Fibroblast of skin of left biceps (primary cell): ENCODE results near the gene FPR1.
"Not testable (repeated sequence)": the region's sequence is repeated elsewhere in the genome, so short reads cannot be mapped to it uniquely, and the experiment has no call there.

Experiments used
- DNase-seq, 2 experiments: peaks; one replicate each; pipeline ENCODE4 v3.0.0-alpha.2; 2013; ENCODE audit warnings: low read depth in 2 of 2

The FPR1 gene

DNA sequence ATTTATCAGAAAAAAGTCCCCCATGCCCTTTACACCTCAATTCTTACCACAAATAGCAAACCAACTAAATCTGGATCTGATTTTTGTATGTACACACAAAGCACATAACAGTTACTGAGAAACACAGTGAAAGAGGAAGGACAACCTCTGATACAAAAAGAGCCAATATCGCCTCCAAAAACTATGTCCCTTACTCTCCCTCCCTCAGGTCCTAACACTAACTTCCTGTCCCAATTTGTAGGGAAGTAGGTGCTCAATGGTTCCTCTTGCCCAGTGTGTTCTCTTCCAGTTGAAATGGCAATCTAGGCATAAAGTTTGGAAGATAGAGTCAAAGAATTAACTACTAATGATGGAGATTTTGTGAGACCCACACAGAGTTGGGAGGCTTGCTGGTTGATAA lies 27.5 kb upstream of the FPR1 start:
- no peak for DNase-seq

DNA sequence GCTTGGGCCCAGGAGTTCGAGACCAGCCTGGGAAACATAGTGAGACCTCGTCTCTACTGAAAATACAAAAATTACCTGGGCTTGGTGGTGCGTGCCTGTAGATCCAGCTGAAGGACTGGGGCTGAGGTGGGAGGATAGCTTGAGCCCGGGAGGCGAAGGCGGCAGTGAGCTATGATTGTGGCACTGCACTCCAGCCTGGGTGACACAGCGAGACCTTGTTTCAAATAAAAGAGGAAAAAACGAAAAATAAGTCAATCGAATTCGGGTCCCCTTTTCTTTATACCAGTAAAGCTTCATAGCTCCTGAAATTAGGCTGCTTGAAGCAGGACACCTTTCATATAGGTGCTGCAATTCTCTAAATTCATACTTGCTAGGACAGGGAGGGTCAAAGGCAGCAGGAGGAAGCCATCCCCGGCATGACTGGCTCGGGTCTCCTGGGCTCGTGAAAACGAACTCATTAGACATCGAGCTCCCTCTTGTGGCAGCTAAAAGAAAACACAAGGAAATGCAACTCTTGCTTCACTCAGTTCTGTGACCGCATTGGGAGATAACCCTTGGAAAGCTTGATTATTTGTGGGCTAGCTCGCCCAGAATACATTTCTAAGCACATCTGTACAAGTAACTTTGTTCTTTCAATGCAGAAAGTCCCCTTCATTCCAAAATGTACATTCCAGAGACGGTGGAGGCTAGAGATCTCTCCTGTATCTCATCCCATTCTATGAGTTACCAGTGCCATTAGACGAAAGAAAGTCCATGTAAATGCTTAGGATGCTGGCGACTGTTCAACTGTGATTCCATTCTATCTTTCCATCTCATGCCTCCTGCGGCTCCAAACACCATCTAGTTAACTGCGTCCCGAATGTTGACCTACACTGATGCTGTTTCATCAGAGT lies 26.1 kb upstream of the FPR1 start:
- DNase-seq = peak; percentile 44 to 45

DNA sequence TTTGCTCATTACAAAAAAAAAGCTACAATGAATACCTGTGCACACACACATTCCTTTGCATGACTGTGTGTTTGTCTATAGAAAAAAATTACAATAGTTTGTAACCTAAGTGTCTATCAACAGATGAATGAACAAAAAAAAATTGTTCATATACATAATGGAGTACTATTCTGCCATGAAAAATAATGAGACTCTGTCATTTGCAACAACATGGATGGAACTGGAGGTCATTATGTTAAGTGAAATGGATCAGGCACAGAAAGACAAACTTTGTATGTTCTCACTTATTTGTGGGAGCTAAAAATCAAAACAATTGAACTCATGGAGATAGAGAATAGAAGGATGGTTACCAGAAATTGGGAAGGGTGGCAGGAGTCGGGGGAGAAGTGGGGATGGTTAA lies 24.9 kb upstream of the FPR1 start:
- DNase-seq = not testable (repeated sequence)

DNA sequence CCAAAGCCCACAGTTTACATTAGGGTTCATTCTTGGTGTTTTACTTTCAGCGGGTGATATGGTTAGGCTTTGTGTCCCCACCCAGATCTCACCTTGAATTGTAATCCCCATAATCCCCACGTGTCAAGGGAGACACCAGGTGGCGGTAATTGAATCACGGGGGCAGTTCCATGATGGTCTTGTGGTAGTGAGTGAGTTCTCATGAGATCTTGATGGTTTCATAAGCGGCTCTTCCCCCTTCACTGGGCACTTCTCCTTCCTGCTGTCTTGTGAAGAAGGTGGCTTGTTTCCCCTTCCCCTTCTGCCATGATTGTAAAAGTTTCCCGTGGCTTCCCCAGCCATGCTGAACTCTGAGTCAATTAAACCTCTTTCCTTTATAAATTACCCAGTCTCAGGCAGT lies 21.3 kb upstream of the FPR1 start:
- no peak for DNase-seq

DNA sequence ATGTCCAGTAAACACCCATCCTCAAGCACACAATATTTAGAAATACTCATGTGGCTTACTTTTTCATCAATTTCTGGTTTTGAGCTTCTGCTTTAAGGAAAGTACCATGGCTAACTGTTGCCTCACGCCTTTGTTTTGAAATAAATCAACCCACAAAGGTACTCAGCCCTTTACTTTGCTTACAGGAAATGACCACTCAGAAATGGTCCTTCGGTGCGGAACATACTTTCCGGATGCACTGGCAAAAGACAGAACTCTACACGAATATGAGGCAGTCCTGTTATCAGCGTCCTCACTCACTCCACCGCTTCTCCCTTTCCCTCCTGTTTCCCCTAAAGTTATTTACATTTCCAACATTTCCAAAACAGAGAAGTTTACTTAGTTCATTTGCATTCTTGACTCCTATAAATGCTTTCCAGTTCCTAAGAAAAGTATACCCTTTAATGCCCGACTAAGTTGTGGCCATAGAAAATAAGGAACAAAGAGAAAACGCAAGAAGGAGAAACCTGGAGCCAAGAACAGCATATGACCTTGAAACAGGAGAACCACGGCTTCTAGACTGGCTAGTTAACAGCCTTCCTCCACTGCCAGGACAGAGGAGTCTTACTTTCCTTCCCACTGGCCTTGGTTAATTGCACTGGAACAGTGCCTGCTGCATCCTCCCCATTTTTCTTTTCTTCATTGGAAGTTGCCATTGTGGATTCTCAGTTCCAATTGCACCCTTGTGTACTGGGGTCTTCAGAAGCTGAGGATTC lies 19.9 kb upstream of the FPR1 start:
- no peak for DNase-seq

DNA sequence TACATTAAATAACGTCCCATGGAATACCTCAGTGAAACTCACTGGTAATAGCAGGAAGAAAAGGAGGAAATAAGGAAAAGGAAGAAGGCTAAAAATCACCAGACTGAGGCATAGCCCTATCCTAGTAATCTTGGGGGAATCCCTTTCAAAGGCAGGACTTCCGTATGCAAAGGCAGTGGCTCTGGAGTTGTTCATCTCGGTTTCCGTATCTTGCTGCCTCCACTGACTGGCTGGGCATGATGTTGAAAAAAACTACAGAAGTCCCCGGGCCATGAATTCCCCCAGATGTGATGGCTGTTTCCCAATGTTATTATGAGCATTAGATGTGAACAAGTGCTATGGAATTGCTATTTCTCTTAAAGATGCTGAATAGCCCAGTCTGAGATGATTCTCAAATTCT lies 14.8 kb upstream of the FPR1 start:
- DNase-seq = no peak

DNA sequence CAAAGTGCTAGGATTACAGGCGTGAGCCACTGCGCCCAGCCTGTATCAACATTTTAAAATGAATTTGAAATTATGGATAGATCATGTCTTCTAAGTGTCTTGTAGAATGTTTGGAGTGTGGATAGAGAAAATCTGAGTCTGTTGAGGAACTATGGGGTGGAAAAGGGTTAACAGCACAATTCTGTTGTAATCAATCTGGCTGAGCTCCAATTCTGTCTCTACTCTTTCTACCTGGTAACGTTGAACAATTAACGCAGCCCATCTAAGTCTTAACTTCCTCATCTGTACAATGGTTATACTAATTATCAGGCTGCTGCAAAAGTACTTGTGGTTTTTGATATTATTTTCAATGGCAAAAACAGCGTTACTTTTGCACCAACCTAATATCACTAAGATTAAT lies 13.4 kb upstream of the FPR1 start:
- no peak for DNase-seq

DNA sequence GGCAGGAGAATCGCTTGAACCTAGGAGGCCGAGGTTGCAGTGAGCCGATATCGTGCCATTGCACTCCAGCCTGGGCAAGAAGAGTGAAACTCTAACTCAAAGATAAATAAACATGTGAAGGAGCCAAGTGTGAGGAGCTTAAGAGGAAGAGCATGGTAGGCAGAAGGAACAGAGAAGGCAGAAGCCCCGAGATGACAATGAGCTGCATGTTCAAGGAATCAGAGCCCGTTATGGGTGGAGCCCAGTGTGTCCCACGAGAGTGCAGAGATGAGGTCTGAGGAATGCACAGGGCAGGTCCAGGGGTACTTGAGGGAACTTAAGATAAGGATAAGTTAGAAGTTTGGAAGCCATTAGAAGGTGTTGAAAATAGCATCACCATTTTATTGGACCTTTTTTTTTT lies 10.0 kb upstream of the FPR1 start:
- DNase-seq = no peak

DNA sequence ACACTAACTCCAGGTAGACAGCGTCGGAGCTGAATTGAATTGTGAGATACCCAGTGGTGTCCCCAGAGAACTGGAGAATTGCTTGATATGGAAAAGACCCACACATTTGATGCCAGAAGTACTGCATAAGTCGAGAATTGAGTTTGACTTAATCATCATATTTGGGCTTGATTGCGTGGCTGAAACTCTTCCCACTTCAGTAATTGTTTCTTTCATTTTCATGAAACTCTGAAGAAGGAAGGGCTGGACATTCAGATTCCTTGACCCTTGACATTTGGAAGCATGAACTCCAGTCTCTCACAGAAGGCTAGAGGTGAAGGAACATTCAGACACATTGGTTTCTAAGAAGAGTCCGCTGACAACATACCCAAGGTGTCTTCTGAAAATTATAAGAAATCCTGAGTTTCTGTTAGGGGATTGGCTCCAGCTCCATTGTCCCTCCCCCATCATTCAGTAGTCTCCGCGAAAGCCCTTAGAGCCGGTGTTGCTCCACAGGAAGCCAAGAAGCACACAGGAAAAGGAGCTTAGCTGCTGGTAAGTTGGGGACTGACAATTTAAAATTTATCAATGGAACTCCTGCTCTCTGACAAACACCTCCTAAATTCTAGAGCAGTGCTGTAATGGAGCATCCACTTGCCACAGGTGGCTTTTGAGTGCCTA lies 9.1 kb upstream of the FPR1 start, which contains the start of gene FPR2:
FPR2 (plus strand) TSS at position 484 of the 660 bp plus-strand sequence. CDS start 7,479 bp downstream, outside the sequence.
- no peak for DNase-seq

DNA sequence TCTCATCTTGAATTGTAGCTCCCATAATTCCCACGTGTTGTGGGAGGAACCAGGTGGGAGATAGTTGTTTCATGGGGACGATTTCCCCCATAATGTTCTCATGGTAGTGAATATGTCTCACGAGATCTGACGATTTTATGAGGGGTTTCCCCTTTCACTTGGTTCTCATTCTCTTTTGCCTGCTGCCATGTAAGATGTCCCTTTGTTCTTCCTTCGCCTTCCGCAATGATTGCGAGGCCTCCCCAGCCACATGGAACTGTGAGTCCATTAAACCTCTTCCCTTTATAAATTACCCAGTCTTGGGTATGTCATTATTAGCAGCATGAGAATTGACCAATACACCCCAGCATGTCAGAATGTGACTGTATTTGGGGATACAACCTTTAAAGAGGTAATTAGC lies 3.9 kb upstream of the FPR1 start:
- no peak for DNase-seq

DNA sequence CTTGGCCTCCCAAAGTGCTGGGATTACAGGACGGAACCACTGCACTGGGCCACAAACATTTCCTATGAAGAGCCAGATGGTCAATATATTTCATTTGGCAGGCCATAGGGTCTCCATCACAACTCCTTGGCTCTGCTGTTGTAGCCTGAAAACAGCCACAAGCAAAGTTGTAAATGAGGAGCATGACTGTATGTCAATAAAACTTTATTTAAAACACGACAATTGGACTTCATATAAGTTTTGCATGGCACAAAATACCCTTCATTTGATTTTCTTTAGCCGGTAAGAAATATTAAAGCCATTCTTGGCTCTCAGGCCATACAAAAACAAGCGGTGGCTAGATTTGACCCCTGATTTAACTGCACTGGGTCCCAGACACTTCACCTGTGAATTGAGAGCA lies 3.1 kb upstream of the FPR1 start:
- DNase-seq = no peak

DNA sequence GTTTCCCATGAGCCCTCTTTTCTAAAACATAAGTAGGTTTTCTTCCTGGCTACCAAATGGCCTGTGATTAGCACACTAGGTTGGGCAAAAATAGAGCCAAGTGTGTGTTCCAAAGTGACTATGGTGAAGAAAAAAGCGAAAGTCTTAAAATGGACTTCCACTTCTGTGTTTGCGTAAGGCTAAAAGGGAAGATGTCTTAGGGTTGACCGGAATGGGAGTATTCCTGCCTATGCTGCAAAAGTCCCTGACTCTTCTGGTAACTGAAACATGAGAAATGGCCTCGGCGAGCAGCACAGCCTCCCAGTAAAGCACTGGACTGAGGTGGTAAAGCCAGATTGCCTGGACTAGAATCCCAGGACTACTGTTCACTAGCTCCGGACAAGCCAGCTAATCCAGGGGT lies 2.4 kb upstream of the FPR1 start:
- DNase-seq = no peak

DNA sequence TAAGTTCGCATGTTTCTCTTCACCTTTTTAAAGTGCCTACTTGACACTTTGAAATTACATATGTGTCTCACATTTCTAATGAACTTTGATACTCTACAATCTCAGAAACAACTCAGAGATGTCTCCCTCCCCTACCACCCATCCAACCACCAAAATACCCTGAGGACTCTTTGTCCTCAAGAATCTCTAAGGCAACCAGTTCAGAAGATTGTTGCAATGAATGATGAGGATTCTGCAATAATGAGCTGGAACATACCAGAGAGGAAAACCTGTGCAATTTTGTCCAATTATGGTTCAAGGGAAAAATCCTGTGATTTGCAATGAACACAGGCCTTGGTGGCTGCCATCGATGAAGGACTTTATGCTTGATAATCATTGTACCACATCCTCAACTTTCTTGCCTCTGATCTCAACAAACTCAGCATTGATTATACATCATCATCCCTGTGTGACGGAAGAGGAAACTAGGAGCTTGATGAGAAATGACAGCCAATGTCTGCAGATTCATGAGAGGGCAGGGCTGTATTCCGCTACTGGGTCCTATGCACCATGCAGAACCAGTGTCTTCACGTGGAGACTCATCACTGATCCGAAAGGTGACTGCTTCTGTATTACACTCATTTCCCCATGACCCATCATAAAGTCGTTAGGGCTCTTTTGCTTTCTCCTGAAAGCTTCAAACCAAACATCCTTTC lies 1.1 kb downstream of the FPR1 start:
- DNase-seq = no peak

DNA sequence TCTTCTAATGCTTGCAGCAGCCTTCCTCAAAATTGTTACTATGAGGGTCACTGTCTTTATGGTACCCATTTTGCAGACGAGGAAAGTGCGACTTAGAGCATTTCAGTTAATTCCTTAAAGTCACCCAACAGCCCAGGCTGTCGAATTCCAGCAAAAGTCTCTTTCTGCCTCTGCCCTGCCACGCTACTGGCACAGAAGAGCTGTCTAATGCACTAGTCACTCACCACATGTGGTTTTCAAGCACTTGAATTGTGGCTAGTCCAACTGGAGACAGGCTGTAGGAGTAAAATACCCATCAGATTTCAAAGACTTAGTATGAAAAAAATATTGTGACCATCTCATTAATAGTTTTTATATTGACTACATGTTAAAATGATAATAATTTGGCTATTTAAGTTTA lies 1.7 kb downstream of the FPR1 start:
- no peak for DNase-seq

DNA sequence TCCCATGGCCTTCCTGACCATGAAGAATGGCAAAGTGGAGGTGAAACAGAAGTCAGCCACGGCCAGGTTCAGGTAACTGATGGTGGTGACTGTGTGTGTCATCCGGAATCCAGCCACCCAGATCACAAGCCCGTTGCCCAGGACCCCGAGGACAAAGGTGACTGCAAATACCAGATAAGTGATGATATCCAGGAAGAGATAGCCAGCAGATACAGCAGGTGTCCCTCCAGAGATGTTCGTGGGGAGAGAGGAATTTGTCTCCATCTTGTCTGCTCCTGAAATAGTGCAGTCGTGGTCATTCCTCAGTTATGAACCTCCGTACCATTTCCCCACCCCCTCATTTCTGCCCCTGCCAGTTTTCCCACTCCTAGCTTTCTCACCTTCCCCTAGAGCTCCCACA lies 4.9 kb downstream of the FPR1 start:
- no peak for DNase-seq

DNA sequence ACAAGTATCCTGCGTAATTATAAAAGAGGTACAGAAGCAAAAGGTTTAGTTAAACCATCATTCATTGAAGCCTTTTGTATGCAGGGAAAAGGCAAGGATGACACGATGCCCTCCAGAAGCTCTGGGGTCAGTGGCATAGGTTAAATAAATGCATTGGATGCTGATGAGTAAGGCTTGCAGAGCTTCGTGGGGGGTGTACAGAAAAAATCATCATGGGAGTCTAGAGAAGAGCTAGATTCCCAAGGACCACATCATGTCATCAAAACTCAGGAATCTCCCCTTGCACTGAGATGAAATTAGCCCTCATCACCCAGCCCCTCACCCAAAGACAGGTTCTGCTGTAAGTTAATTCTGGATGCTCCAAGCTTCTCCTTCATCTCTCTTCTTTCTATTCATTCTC lies 8.3 kb downstream of the FPR1 start:
- no peak for DNase-seq

DNA sequence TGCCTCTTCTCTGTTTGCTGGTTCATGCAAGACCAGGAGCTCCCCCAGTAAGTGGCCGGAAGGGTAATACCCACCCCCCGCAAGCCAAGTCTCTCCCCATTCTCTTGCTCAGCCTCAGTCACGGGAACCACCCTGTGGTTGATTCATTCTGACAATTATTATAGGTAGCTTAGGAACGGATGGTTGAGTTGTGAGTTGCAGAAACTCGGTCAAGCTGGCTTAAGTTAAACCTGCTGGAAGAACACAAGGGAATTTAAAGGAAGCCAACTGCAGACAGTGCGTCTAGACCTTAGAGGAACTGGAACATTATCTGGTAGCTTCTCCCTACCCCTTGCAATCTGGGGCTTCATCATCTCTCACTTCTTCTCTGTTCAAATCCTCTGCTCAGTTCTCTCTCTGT lies 8.9 kb downstream of the FPR1 start:
- peak; percentile 45 to 46 for DNase-seq

DNA sequence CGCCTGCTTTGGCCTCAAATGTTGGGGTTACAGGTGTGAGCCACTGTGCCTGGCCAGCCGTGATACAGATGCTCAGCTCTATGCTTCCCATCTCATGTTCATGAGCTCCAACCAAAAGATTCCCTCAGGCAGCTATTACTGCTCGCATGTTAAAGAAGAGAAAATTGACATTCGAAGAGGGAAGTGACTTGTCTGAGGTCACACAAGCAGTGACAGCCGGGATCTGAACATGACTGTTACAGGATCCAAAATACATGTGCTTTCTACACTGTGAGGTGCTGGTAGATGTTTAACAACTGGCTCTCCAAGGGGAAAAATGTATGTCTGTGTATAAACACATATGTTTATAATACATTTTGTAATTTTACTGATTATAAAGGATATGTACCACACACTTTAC lies 11.3 kb downstream of the FPR1 start:
- DNase-seq = no peak

DNA sequence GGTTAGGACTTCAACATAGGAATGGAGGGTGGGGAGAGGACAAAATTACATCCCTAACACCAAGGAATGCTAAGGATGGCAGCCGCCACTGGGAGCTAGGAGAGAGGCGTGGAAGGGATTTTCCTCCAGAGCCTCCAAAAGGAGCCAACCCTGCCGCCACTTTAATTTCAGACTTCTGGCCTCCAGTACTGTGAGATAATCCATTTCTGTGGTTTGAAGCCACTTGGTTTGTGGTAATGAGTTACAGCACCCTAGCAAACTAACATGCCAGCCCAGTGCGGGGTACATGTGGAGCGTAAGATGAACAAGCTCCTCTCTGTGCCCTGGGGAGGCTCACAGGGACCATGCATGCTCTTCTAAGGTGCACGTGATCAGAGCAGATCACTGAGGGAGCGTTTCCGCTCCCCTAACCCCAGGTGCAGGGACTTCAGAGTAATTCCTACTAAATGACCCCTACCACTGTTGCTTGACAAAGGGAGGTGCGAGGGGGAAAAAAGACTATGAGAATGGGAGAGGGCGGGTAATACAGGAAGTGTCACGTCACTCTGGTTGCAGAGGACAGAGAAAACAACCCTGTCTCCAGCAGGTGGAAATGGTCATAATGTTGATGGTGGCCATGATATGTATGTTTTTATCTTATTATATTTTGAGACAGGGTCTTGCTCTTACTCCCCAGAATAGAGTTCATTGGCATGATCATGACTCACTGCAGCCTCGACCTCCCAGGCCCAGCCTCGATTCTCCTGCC lies 12.0 kb downstream of the FPR1 start:
- no peak for DNase-seq

DNA sequence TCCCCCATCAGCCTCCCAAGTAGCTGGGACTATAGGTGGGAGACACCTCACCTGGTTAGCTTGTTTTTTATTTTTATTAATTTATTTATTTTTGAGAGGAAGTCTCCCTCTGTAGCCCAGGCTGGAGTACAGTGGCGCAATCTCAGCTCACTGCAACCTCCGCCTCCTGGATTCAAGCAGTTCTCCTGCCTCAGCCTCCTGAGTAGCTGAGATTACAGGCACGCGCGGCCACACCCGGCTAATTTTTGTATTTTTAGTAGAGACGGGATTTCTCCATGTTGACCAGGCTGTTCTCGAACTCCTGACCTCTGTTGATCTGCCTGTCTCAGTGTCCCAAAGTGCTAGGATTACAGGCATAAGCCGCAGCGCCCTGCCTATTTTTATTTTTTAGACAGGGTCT lies 13.2 kb downstream of the FPR1 start:
- not testable (repeated sequence) for DNase-seq

DNA sequence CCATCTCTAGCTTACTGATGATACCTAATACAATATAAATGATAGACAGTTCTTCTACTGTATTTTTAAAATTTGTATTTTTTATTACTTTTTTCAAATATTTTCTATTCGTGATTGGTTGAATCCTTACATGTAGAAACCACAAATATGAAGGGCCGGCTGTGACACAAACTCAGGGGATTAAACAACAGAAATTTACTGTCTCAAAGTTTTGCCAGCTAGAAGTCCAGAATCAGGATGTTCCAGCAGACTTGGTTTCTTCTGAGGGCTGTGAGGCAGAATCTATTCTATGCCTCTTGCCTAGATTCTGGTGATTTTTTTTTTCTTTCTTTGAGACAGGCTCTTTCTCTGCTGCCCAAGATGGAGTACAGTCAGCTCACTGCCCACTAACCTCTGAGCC lies 13.8 kb downstream of the FPR1 start:
- DNase-seq = no peak
